Endothelial cell (in vitro differentiated cells): ENCODE data around the gene PLD4. TPM values are rescaled to one million over a fixed set of nuclear protein-coding genes. Genes with fewer than 3 reads are reported as not detected.

ENCODE experiments used
- DNase-seq: peaks from one replicate; pipeline ENCODE4 v3.0.0; 2021; ENCODE audit warnings: low spot score
- H3K27ac Mint-ChIP-seq: one replicate; pipeline ENCODE4 v1.8.0; 2021; ENCODE audit warnings: mixed read lengths, inconsistent platforms; ENCODE audit not compliant: unreplicated experiment
- H3K27me3 Mint-ChIP-seq: one replicate; pipeline ENCODE4 v1.8.0; 2021; ENCODE audit warnings: mild to moderate bottlenecking, moderate library complexity, mixed read lengths, inconsistent platforms; ENCODE audit not compliant: unreplicated experiment
- H3K36me3 Mint-ChIP-seq: one replicate; pipeline ENCODE4 v1.8.0; 2021; ENCODE audit warnings: mild to moderate bottlenecking, low read depth, mixed read lengths, inconsistent platforms; ENCODE audit not compliant: unreplicated experiment
- H3K4me1 Mint-ChIP-seq: one replicate; pipeline ENCODE4 v1.8.0; 2021; ENCODE audit warnings: mild to moderate bottlenecking, mixed read lengths, inconsistent platforms; ENCODE audit not compliant: unreplicated experiment
- H3K4me3 Mint-ChIP-seq: one replicate; pipeline ENCODE4 v1.8.0; 2021; ENCODE audit warnings: mild to moderate bottlenecking, mixed read lengths, inconsistent platforms; ENCODE audit not compliant: unreplicated experiment
- H3K9me3 Mint-ChIP-seq: one replicate; pipeline ENCODE4 v1.8.0; 2021; ENCODE audit warnings: mixed read lengths, inconsistent platforms; ENCODE audit not compliant: unreplicated experiment
- total RNA-seq: library from RNA; stranded (reverse); fragmentation: NEBNext Ultra II Directional; extraction: Animal tissue kit (Norgen Biotek cat#: 25700); gene quantifications from one replicate; pipeline ENCODE4 v1.2.1, GENCODE V29; 2021; ENCODE audit not compliant: unreplicated experiment
- TF ChIP-seq, protein P1 (sequence below): fragments of 200-600 bp; sonication (generic); IDR thresholded peaks from one replicate; pipeline ENCODE4 v1.5.0; 2021; ENCODE audit warnings: antibody characterized with exemption; ENCODE audit not compliant: unreplicated experiment

The PLD4 gene
- total RNA-seq, 1 donor from 2014 or later = 1.3 TPM

DNA sequence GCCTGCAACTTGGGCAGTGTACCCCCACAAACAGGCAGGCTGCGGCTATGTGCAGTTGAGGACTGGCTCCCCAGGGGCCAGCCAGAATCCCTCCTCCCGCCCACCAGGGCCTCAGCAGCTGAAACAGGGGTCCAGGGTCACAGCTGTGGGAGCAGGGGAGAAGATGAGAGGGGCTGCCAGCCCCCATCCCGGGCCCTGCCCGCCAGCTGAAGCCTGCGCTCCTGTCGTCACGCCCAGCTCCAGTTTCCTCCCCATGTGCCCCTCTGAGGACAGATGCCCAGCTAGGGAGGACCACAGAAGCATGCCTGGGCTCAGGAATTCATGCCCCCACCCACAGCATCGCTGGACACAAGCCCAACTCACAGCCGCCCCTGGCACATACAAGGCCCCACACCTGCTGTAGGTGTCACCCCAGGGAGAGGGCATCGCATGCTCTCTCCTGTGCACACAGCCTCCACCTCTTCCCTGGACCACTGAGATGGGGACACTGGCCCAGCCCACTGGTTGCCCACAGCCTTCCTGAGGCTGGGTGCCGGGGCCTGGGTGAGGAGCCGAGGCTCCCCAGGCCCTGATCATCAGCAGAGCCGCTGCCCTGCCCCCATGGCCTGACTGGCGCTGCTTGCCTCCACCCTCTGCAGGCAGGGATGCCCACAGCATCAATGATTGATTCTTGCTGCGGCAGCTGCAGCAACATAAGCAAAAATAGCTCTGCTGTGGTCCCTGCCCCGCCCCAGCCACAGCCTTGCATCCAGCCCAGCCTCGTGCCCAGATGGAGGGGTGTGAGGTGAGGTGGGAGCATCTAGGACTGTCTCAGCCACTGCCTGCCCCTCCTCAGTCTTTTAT lies 57.2 kb downstream of the PLD4 start:
- peaks cover 29% of the 10 kb centered on the region for H3K27me3 Mint-ChIP-seq
- peaks cover 18% of the 10 kb centered on the region for H3K4me1 Mint-ChIP-seq
- no peak for DNase-seq
- H3K4me3 Mint-ChIP-seq = no peak overlapping the region
- no peak overlapping the region for H3K27ac Mint-ChIP-seq
- TF ChIP-seq, protein P1, sequence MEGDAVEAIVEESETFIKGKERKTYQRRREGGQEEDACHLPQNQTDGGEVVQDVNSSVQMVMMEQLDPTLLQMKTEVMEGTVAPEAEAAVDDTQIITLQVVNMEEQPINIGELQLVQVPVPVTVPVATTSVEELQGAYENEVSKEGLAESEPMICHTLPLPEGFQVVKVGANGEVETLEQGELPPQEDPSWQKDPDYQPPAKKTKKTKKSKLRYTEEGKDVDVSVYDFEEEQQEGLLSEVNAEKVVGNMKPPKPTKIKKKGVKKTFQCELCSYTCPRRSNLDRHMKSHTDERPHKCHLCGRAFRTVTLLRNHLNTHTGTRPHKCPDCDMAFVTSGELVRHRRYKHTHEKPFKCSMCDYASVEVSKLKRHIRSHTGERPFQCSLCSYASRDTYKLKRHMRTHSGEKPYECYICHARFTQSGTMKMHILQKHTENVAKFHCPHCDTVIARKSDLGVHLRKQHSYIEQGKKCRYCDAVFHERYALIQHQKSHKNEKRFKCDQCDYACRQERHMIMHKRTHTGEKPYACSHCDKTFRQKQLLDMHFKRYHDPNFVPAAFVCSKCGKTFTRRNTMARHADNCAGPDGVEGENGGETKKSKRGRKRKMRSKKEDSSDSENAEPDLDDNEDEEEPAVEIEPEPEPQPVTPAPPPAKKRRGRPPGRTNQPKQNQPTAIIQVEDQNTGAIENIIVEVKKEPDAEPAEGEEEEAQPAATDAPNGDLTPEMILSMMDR = no peak
- peaks cover 4% of the 10 kb centered on the region for H3K9me3 Mint-ChIP-seq
- peaks cover 9% of the 10 kb centered on the region for H3K36me3 Mint-ChIP-seq

DNA sequence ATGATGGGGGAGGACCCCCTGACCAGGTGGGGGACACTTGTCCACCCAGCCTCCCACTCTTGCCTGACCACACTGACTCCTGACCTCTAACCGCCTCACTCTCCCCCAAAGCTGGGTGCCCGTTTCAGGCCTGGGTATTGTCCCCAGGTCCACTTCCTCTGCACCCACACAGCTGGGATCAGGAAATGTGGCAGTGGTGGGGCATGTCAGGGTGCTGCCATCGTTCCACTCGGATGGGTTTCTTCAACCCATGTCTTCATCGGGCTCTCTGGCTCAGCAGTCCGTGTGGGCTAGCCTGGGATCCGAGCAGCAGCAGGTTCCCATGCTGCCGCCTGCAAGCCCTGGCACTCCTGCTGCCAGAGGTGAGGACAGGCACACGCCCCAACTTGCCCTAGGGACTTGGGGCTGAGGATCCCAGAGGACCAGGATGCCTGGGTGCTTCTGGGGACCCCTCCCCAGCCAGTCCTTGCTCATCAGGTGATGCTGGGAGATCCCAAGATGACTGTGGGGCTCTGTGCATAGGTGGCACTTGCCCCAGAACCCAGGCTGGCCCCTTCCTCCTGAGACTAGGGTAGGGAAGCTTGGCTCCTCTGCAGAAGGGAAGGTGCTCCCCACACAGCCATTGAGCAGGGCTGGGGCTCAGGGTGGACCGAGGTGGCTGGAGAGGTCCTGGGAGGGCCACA lies 58.0 kb downstream of the PLD4 start:
- H3K27me3 Mint-ChIP-seq = peaks cover 33% of the 10 kb centered on the region
- no peak for DNase-seq
- peaks cover 14% of the 10 kb centered on the region for H3K36me3 Mint-ChIP-seq
- no peak overlapping the region for H3K4me3 Mint-ChIP-seq
- no peak overlapping the region for H3K27ac Mint-ChIP-seq
- peaks cover 23% of the 10 kb centered on the region for H3K4me1 Mint-ChIP-seq
- TF ChIP-seq, protein P1 = no peak
- H3K9me3 Mint-ChIP-seq = peaks cover 8% of the 10 kb centered on the region

Other genes with a start within 250 kb of the PLD4 start
- 97.2 TPM for gene INF2, start 235.3 kb upstream of the PLD4 start, total RNA-seq
- 6.1 TPM for gene ADSS1, start 200.7 kb upstream of the PLD4 start, total RNA-seq
- gene SIVA1, start 171.7 kb upstream of the PLD4 start, total RNA-seq = 84.3 TPM
- gene AKT1, start 129.1 kb upstream of the PLD4 start, total RNA-seq = 133 TPM
- gene ZBTB42, start 123.8 kb upstream of the PLD4 start, total RNA-seq = 2.4 TPM
- 11.3 TPM for gene CEP170B, start 59.6 kb upstream of the PLD4 start, total RNA-seq
- 26.9 TPM for gene AHNAK2, start 53.5 kb downstream of the PLD4 start, total RNA-seq
- gene CLBA1, start 60.9 kb downstream of the PLD4 start, total RNA-seq = 13.5 TPM
- 40.1 TPM for gene CDCA4, start 96.2 kb downstream of the PLD4 start, total RNA-seq
- gene GPR132, start 140.6 kb downstream of the PLD4 start, total RNA-seq = not detected
- 280 TPM for gene JAG2, start 243.9 kb downstream of the PLD4 start, total RNA-seq